Ovary (tissue), 9 donors: ENCODE results near the gene ZNF283. TPM values are rescaled to one million over a fixed set of nuclear protein-coding genes. Genes with fewer than 3 reads are reported as not detected.

ENCODE experiments used
- DNase-seq, 5 donors: peaks; one replicate each; pipeline ENCODE4 v3.0.0-alpha.2; 2019 to 2020
- H3K27ac ChIP-seq, 2 donors: fragments of 200-600 bp; one replicate each; pipeline versions ENCODE4 v1.5.1 to v1.8.0; 2019 to 2022
- H3K27me3 ChIP-seq: fragments of 200-600 bp; one replicate; pipeline ENCODE4 v1.8.0; 2022
- H3K36me3 ChIP-seq: fragments of 200-600 bp; sonication (generic); one replicate; pipeline ENCODE4 v1.5.1; 2019
- H3K4me1 ChIP-seq: one replicate; pipeline ENCODE4 v1.8.1; 2013; ENCODE audit warnings: mild to moderate bottlenecking, moderate library complexity; ENCODE audit not compliant: insufficient read depth
- H3K4me3 ChIP-seq: fragments of 200-600 bp; sonication (generic); one replicate; pipeline ENCODE4 v1.5.1; 2017
- H3K9me3 ChIP-seq, 2 donors: fragments of 200-600 bp in 1 of 2; sonication (generic) in 1 of 2; one replicate each; pipeline versions ENCODE4 v1.5.1 to v1.8.1; 2013 to 2019; ENCODE audit warnings: mild to moderate bottlenecking in 1 of 2, moderate library complexity in 1 of 2
- CTCF ChIP-seq, 3 donors: fragments of 450-650 bp in 2 of 3; fragments of 200-600 bp in 1 of 3; IDR thresholded peaks; one replicate each; pipeline versions ENCODE4 v1.5.1 to v1.8.0; 2016 to 2022; ENCODE audit warnings: antibody characterized with exemption in 3 of 3, mild to moderate bottlenecking in 1 of 3
- EP300 ChIP-seq: sonication (generic); formaldehyde crosslinking; IDR thresholded peaks from one replicate; pipeline ENCODE4 v1.6.1; 2017; ENCODE audit warnings: antibody characterized with exemption
- POLR2A ChIP-seq: fragments of 450-650 bp; IDR thresholded peaks from one replicate; pipeline ENCODE4 v1.6.1; 2017; ENCODE audit warnings: antibody characterized with exemption, mild to moderate bottlenecking, moderate library complexity
- WGBS, 3 donors: extraction: QIAGEN DNeasy Blood & Tissue Kit in 1 of 3; methylation state at CpG; one replicate each; pipeline versions ENCODE4 v1.1.5 to v1.1.7; 2013 to 2017; 5-methylcytosine and 5-hydroxymethylcytosine counted together
- intact Hi-C, 4 donors: fragments of 100-400 bp; cut with DNase I; formaldehyde crosslinking; loops; one replicate each; pipeline versions ENCODE4 v1.11.0 to v1.15.1; 2022 to 2023
- polyA plus RNA-seq, 2 donors: library from polyadenylated mRNA; stranded (reverse); fragments of 200-250 nt in 1 of 2; fragments of 350-450 nt in 1 of 2; fragmentation: Illumina TruSeq in 1 of 2; extraction: RNeasy Lipid Tissue Mini Kit (QIAGEN cat#74804) in 1 of 2; gene quantifications; one replicate each; pipeline ENCODE4 v1.2.3, GENCODE V29; 2013 to 2014
- total RNA-seq, 7 donors: library from RNA; depleted of rRNA in 2 of 7; stranded (reverse); fragments of >200 nt in 2 of 7; fragmentation: NEBNext Ultra II Directional in 3 of 7; extraction: Animal tissue kit (Norgen Biotek cat#: 25700) in 3 of 7; gene quantifications; one replicate each; pipeline versions ENCODE4 v1.1.0 to v1.2.4, GENCODE V29; 2016 to 2023
- donor health status: DM: no; HTN: no; CAD: no; lungs with moderate emphysema.
- donor health status: DM: no; HTN: no; CAD: no.
- donor health status: Bipolar disorder and iron deficiency.
- donor health status: DM: yes; HTN: yes; CAD: no.
- donor health status: DM: no; HTN: no; CAD: no.
- donor health status: DM: yes; HTN: yes; CAD: no.

The ZNF283 gene
- total and polyA plus RNA-seq, 9 donors = 3.2 to 14.6 (median 10.9) TPM

- DNase-seq = no peak
- intact Hi-C loops = loop anchor here in 1 of 4 donors (5.0 kb wide), 1 partner anchor 34 kb away; no protein-coding TSS in a partner anchor
- H3K9me3 ChIP-seq = no peaks in the 10 kb centered on the region
- WGBS, 3 donors = 29 to 33% (median 31%) methylated on average over 17 to 19 of the region's 19 CpGs
- H3K4me3 ChIP-seq = no peak within 1 kb of the TSS
- TF ChIP-seq POLR2A (no peak), EP300 (no peak), CTCF (IDR thresholded peaks at IDR 0.05) (no peak)
- H3K27ac ChIP-seq = no peak within 1 kb of the TSS
- H3K36me3 ChIP-seq = no peaks in the 10 kb centered on the region
- H3K4me1 ChIP-seq = no peaks in the 10 kb centered on the region
- H3K27me3 ChIP-seq = no peaks in the 10 kb centered on the region
These were observed 46.2 kb upstream of the ZNF283 start, which contains the start of gene KCNN4 for GRCh38 chr19:43780706-43781525. Gene KCNN4 (minus strand): TSS chr19:43780973. CDS start chr19:43780861, 112 bp downstream.

- TF ChIP-seq CTCF (IDR thresholded peaks at IDR 0.05) (no peak), EP300 (no peak), POLR2A (no peak)
- WGBS, 3 donors = 84 to 88% (median 84%) methylated on average over 14 of the region's 14 CpGs
- intact Hi-C loops = loop anchor here in 2 of 4 donors (2.0 to 5.0 kb wide), 2 partner anchors 34 to 35 kb away; no protein-coding TSS in a partner anchor
- no peak for DNase-seq
- no peaks in the 10 kb centered on the region for H3K9me3 ChIP-seq
- no peak overlapping the region for H3K27ac ChIP-seq
- no peaks in the 10 kb centered on the region for H3K36me3 ChIP-seq
- no peaks in the 10 kb centered on the region for H3K4me1 ChIP-seq
- no peak overlapping the region for H3K4me3 ChIP-seq
- no peaks in the 10 kb centered on the region for H3K27me3 ChIP-seq
These were observed 45.4 kb upstream of the ZNF283 start for GRCh38 chr19:43781630-43782310.

- H3K36me3 ChIP-seq = no peaks in the 10 kb centered on the region
- DNase-seq = no peak
- no peak overlapping the region for H3K27ac ChIP-seq
- no peaks in the 10 kb centered on the region for H3K4me1 ChIP-seq
- WGBS, 3 donors = 33 to 44% (median 37%) methylated on average over 8 of the region's 8 CpGs
- intact Hi-C loops = loop anchor here in 2 of 4 donors (2.0 to 5.0 kb wide), 2 partner anchors 35 kb away; no protein-coding TSS in a partner anchor
- TF ChIP-seq CTCF (IDR thresholded peaks at IDR 0.05) (no peak), EP300 (no peak), POLR2A (no peak)
- no peaks in the 10 kb centered on the region for H3K9me3 ChIP-seq
- no peaks in the 10 kb centered on the region for H3K27me3 ChIP-seq
- no peak overlapping the region for H3K4me3 ChIP-seq
These were observed 44.8 kb upstream of the ZNF283 start for GRCh38 chr19:43782311-43782660.

GRCh38 chr19:43782689-43783231, 44.4 kb upstream of the ZNF283 start:
- DNase-seq = no peak
- H3K27ac ChIP-seq = no peak overlapping the region
- H3K27me3 ChIP-seq = no peaks in the 10 kb centered on the region
- H3K4me3 ChIP-seq = no peak overlapping the region
- WGBS, 3 donors = 70 to 80% (median 71%) methylated on average over 24 of the region's 24 CpGs
- intact Hi-C loops = loop anchor here in 2 of 4 donors (2.0 to 5.0 kb wide), 2 partner anchors 35 to 36 kb away; no protein-coding TSS in a partner anchor
- H3K36me3 ChIP-seq = no peaks in the 10 kb centered on the region
- no peaks in the 10 kb centered on the region for H3K9me3 ChIP-seq
- no peaks in the 10 kb centered on the region for H3K4me1 ChIP-seq
- TF ChIP-seq EP300 = no peak
- TF ChIP-seq CTCF (IDR thresholded peaks at IDR 0.05) = no peak
- TF ChIP-seq POLR2A = no peak
